GM19324 (cell line): Measurements from ENCODE around the gene C17orf114.

ENCODE experiments used
- ATAC-seq: cut with Tn5 transposase; IDR thresholded peaks from one replicate; pipeline ENCODE4 v1.9.1; 2021; ENCODE audit warnings: mild to moderate bottlenecking, moderate library complexity; ENCODE audit not compliant: unreplicated experiment, low FRiP score

The C17orf114 gene

DNA sequence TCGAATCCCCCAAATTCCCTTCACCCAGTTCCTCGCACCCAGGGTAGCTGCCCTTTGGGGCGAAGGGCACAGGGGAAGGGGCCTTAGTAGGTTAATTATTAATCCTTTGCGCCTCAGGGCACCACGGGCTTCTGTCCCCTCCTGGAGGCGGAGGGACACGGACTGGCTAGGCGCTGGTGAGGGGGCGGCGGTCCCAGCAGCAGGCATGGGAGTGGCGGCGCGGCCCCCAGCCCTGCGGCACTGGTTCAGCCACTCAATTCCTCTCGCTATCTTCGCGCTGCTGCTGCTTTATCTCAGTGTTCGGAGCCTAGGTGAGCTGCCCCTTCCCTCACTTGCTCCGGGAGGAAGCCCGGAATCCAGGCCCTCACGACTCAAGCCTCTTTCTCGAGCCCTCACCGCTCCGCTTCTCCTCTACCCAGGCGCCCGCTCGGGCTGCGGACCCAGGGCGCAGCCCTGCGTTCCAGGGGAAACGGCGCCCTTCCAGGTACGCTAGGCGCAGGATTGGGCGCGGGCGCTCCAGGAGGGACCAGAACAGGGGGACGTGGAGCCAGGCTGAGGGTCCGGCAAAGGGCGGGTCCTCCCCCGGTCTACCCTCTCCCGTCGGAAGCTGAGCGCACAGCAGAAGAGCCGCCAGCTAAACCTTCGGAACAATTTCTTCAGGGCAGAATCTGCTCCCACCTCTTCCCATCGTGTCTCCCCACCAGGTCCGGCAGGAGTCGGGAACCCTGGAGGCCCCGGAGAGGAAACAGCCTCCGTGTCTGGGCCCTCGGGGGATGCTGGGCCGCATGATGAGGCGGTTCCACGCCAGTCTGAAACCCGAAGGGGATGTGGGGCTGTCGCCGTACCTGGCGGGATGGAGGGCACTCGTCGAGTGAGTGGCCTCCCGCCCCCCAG lies 13.1 kb downstream of the C17orf114 start, which contains the start of gene GLTPD2:
Gene GLTPD2, plus strand, starts transcription at position 158 of the 894 bp plus-strand sequence. Its CDS starts 48 bp downstream, at position 206.
- ATAC-seq: no peak

DNA sequence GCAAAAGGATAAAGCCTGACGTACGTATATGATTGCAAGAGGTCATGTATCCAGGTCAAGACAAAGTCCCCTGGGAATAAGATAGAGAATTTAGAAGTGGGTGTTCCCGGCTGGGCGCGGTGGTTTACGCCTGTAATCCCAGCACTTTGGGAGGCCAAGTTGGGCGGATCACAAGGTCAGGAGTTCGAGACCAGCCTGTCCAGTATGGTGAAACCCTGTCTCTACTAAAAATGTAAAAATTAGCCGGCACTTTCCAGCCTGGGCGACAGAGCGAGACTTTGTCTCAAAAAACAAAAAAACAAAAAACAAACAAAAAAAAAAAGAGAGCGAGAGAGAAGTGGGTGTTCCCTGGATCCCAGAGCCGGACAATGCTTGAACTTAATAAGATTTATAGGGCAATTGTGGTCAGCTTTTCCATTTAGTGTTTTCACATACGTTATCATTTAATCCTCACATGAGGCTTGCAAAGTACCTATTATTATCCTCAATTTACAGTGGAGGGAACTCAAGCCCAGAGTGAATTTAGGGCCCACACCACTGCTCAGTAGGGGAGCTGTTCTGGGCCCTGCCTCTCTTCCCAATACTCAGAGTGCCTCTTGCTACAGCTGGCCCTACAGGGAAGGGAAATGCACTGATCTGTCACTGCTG lies 13.8 kb downstream of the C17orf114 start:
- no peak for ATAC-seq

DNA sequence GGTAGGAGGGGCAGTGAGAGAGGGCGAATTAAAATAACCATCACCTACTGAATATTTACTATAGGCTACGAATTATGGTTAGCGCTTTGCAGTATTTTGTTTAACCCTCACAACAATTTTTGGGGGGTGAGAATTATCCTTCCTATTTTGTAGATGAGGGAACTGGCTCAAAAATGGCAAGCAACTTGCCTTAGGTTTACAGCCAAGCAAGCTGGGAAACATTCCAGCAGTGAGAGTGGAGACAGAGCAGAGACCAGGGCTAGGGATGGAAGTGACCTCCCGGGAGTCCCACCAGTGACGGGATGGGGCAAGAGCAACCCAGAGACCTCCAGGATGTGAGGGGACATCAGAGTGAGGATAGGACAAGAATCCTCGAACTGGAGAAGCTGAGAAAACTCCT lies 15.6 kb downstream of the C17orf114 start:
- no peak for ATAC-seq

DNA sequence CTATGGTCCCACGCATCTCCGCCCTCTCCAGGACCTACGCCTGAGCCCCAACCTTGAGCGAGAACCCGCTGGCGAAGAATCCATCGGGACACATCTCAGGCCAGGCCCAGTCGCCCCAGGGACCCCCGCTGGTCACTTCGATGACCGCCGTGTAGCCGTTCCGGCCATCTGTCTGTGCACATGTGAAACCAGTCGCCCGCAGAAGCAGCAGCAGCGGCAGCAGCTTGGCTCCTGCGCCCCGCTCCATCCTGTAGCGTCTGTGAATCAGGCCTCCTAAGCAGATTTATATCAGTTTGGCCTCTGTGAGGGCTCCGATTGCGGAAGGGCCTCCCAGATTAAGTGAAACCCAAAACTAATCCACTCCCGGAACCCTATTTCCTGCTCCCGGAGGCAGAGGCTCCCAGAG lies 16.0 kb downstream of the C17orf114 start, which contains the start of gene VMO1:
Gene VMO1, minus strand, starts transcription at position 259 of the 406 bp plus-strand sequence. Its CDS starts 12 bp downstream, at position 247.
- no peak for ATAC-seq

DNA sequence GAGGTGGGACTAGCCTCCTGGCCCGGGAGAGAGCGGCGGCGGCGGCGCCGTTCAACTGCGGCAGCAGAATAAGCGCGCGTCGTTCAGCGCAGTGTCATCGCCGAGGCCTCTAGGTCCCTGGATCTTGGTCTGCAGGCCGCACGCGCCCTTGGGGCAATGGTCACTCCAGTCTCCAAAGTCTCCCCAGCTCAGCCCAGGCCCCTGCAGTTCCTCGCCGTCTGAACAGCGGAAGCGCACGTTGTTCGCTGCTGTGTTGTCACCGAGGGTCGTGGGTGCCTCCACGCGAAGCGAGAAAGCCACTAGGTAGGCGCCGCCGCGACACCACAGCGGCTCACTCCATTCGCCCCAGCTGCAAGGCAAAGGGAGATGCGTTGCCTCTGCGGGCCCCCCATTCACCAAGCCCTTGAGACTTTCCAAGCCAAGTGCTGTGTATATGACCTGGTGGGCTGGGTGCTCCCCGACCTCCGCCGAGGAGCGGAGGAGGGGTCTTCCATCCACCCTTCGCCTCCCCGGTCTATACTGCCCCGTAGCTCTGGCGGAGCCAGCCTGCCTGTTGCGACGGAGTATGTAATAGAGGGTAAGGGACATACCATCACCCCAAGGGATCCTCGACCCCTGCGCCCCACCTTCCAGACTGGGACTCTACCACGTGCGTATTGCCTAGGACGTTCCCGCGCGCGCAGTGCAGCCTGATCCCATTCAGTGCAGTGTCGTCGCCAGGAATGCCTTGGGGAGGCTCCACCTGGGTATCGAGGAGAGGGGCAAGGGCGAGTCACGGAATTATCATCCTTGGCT lies 16.6 kb downstream of the C17orf114 start:
- no peak for ATAC-seq

DNA sequence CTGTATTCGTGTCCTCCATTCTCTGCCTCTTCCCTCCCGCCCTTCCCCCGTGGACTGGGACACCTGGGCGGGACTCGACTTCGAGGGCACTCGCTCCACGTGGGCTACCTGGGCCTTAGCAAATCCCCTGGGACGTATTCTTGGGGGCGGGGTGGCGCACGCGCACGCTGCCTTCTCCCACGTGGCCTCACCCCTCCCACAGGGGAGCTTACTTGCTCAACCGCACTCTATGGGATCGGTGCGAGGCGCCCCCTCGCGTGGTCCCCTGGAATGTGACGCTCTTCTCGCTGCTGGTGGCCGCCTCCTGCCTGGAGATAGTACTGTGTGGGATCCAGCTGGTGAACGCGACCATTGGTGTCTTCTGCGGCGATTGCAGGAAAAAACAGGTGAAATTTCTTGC lies 19.5 kb downstream of the C17orf114 start:
- no peak for ATAC-seq

DNA sequence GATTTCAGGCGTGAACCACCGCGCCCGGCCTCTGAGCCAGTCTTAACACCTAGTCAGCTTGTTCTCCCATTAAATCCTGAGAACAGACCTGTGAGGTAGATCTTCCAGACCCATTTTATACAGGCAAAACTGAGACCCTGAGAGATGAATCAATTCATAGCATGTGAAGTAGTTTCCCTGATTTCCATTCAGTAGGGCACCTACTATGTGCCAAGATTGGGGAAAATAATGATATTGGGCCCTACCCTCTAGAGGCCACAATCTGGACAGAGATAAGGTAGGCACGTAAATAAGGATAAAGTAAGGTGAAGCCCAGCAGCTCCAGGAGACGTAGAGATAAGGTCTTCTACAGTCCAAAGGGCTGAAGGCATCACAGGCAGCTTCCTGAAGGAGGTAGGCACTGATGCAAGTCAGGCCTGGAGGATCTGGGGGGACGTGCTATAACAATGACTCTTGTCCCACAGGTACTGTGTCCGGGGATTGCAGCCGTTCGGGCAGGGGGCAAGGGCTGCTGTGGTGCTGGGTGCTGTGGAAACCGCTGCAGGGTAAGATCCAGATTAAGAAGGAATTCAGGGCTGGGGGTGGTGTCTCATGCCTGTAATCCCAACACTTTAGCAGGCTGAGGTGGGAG lies 21.7 kb downstream of the C17orf114 start:
- no peak for ATAC-seq

DNA sequence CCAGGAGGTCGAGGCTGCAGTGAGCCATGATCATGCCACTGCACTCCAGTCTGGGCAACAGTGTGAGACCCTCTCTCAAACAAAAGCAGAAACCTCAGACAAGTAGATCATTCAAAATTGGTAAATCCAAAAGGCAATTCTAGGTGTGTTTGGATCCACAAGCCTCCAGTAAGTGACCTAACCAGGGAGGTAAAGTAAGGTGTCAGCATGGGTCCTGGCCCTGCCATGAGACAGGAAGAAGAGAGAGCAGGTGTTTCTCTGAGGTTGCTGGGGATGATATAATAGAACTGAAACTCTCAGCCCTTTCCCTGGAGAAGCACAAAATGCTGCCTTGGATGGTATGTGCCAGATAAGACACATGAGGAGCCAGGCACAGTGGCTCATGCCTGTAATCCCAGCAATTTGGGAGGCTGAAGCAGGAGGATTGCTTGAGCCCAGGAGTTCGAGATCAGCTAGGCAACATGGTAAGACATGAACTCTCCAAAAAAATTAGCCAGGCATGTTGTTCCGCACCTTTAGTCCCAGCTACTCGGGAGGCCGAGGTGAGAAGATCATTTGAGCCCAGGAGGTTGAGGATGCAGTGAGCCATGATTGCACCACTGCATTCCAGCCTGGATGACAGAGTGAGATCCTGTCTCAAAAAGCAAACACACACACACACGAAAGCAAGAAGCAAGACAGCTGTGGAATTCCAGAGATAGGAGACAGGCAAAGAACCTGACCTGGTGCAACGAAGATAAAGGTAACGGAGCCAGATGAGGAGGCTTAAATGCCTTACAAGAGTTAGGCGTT lies 24.0 kb downstream of the C17orf114 start:
- no peak for ATAC-seq

DNA sequence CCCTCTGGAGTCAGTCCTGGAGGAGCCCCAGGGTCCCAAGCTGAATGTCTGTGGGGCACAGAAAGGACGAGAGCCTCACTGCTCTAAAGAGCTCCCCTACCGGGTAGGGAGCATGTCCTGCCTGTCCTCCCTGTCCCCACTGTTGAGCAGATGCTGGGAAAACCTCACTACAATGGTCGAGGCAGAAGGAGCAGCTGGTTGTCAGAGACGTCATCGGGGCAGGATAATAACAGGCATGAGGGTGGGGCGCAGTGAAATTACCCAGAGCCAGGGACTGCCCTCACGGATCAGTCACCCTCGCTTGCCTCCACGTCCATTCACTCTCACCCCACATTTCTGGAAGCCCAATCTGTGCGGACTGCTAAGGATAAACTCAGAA lies 29.9 kb downstream of the C17orf114 start:
- no peak for ATAC-seq

DNA sequence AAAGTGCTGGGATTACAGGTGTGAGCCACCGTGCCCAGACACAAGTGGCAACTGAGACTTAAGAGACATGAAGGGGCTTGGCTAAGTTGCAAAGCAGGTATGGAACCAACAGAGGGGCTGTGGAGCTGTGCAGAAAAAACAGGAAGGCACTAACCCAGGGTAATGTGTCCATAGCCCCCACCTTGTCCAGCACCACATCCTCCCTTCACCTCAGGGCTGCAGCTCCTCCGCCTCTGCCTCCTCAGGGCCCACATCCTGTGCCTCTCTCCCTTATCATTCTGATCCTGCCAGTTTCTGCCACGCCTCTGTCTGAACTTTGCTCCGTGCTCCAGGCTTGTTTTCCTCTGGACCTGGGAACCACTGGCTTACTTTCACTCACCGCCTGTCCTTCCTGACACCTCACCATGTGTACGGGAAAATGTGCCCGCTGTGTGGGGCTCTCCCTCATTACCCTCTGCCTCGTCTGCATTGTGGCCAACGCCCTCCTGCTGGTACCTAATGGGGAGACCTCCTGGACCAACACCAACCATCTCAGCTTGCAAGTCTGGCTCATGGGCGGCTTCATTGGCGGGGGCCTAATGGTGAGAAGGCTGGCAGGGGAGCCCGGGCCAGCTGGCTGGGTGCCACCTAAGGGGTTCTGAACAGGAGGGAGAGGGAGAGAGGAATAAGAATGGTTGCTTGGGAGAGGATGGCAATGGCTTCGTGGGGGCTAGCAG lies 30.5 kb downstream of the C17orf114 start, which contains the start of gene TM4SF5:
Gene TM4SF5, plus strand, starts transcription at position 368 of the 716 bp plus-strand sequence. Its CDS starts 37 bp downstream, at position 405.
- no peak for ATAC-seq

DNA sequence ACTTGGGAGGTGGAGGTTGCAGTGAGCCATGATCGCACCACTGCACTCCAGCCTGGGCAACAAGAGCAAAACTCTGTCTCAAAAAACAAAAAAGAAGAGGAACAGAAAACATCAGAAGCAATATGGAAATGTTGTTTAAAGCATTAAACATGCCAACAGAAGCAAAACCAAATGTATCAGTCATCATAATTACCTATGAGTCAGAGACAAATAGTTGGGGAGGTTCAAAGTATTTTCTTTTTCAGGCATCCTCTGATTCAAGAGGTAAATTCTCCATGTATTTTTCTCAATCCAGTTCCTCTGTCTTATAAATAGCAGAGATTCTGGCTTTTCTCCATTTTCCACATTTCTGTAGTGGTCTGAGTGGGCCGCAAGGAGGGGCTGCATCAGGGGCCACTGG lies 32.5 kb downstream of the C17orf114 start:
- no peak for ATAC-seq

DNA sequence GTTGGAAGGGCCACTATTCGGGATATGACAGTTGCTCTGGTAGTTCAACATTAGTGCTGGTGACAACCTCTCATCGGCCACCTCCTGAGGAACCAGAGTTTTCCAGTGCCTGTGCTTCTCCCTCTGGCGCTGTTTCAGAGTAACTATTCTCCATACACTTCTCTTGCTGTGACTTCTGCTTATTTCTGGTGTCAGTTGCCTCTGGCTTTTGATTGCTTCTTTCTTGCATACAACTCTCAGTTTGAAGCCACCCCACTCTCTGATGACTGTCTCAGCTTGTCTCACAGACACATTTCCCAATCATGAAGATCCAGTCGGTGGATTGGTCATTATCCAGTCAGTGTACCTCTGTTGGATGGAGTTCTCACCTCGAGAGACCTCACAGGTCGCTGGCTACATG lies 33.8 kb downstream of the C17orf114 start:
- ATAC-seq: no peak

DNA sequence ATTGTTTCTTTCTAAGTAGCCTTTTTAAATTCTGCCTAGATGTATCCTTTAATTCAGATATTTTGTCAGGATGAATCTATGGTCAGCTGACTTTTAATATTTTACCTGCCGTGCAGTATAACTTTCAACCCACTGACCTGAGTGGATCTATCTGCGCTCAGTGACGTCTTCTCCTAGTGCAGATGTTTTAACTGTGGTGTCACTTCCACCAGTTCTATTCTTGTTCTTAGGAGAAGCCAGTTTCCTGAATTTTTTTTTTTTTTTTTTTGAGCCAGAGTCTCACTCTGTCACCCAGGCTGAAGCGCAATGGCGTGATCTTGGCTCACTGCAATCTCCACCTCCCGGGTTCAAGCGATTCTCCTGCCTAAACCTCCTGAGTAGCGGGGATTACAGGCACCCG lies 35.4 kb downstream of the C17orf114 start:
- no peak for ATAC-seq

DNA sequence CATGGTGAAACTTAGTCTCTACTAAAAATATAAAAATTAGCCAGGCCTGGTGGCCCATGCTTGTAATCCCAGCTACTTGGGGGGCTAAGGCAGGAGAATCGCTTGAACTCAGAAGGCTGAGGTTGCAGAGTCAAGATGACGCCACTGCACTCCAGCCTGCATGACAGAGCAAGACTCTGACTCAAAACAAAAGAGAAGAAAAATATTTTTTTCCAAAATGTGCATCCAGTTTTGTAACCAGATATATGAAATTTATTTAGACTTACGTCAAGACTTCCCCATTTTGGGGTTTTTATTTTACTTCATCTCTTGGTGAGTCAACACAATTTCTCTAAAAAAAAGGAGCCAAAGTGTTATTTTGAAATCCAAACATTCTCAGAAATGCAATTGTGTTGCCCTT lies 35.9 kb downstream of the C17orf114 start:
- no peak for ATAC-seq

DNA sequence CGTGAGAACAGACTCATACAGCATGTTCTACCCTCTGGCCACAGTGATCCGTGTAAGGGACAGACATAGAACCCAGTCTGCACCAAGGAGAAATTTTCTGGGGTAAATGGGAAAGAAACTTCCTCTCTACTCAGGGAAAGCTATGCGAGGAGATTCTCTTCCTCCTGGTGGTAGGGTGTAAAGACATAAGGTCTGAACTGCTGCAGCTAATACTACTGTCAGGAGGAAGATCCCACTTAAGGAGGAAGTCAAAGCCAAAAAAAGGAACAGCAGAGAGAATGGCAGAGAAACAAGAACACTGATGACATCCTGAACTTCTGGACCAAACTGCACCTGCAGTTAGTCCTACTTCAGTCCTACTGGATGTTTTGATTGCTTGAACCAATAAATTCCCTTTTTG lies 37.5 kb downstream of the C17orf114 start:
- no peak for ATAC-seq

DNA sequence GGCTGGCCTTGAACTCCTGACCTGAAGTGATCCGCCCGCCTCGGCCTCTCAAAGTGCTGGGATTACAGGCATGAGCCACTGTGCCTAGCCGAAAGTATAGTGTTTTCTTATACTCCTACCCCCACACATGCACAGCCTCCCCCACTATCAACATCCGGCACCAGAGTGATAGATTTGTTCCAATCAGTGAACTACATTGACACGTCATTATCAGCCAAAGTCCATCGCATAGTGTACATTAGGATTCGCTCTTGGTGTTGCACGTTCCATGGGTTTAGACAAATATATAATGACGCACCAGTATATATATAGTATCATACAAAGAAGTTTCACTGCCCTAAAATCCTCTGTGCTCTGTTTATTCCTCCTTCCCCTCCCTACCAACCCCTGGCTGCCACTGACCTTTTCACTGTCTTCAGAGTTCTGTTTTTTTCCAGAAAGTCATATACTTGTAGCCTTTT lies 42.3 kb downstream of the C17orf114 start:
- no peak for ATAC-seq

DNA sequence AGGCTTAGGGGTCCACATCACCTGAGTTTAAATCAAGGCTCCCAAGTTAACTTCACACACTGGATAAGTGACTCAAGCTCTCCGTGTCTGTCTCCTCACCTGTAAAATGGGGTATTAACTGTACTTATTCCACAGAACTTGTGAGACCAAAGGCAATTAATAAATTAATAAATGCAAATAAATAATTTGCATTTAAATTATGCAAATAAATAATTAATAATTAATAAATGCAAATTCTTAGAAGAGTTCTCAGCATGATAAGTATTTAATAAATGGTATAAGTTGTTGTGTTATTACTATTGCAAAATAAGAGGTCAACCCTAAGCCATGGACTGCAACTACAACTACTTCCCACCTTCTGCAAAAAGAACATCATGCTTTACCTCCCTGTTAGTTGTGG lies 48.7 kb downstream of the C17orf114 start:
- ATAC-seq: no peak

DNA sequence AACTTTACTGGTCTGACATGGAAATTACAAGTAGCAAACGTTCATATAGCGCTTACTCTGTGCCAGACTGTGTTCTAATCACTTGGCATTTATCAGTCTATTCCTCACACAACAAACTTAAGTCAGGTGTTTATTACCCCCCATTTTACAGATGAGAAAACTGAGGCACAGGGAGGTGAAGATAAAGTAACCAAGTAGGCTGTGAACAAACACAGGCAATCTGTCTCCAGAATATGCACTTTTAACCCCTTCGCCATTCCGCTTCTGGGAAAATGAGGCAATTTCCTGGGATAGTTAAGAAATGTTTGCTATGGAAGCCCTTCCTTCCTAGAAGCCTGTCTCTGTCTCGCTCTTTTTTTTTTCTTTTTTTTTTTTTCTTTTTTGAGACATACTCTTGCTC lies 50.2 kb downstream of the C17orf114 start:
- ATAC-seq: no peak
